H9 (cell line): ENCODE results near the gene NAALADL1. TPM values are rescaled to one million over a fixed set of nuclear protein-coding genes. Genes with fewer than 3 reads are reported as not detected.

ENCODE experiments used
- DNase-seq: peaks from one replicate; pipeline ENCODE4 v3.0.0-alpha.2; 2017
- H2AFZ ChIP-seq: one replicate; pipeline ENCODE4 v1.6.1; 2013; ENCODE audit warnings: mild to moderate bottlenecking, low read length, control low read depth, moderate library complexity
- H2AK5ac ChIP-seq: 2 replicates; pipeline ENCODE4 v1.6.1; 2013; ENCODE audit warnings: low read length, control low read depth, mixed read lengths; ENCODE audit not compliant: insufficient read length
- H2BK120ac ChIP-seq: one replicate; pipeline ENCODE4 v1.6.1; 2013; ENCODE audit warnings: low read depth, mild to moderate bottlenecking, low read length, control low read depth, inconsistent platforms; ENCODE audit not compliant: poor library complexity, severe bottlenecking
- H2BK12ac ChIP-seq: 2 replicates; pipeline ENCODE4 v1.6.1; 2013; ENCODE audit warnings: low read length, control low read depth, mixed read lengths, low read depth; ENCODE audit not compliant: insufficient read length
- H2BK15ac ChIP-seq: 2 replicates; pipeline ENCODE4 v1.6.1; 2013; ENCODE audit warnings: low read depth, low read length, control low read depth
- H2BK20ac ChIP-seq: one replicate; pipeline ENCODE4 v1.6.1; 2013; ENCODE audit warnings: low read depth, mild to moderate bottlenecking, low read length, control low read depth, inconsistent platforms; ENCODE audit not compliant: poor library complexity, severe bottlenecking
- H2BK5ac ChIP-seq: 2 replicates; pipeline ENCODE4 v1.6.1; 2013; ENCODE audit warnings: low read length, control low read depth, mixed read lengths; ENCODE audit not compliant: insufficient read length
- H3K14ac ChIP-seq: 2 replicates; pipeline ENCODE4 v1.6.1; 2013; ENCODE audit warnings: low read length, control low read depth; ENCODE audit not compliant: insufficient read depth
- H3K18ac ChIP-seq: 2 replicates; pipeline ENCODE4 v1.6.1; 2013; ENCODE audit warnings: low read depth, mild to moderate bottlenecking, mixed read lengths, low read length, control low read depth; ENCODE audit not compliant: insufficient read length
- H3K23ac ChIP-seq: 2 replicates; pipeline ENCODE4 v1.6.1; 2013; ENCODE audit warnings: low read length, control low read depth, mixed read lengths, low read depth; ENCODE audit not compliant: insufficient read length
- H3K23me2 ChIP-seq: 2 replicates; pipeline ENCODE4 v1.6.1; 2013; ENCODE audit warnings: low read depth, mild to moderate bottlenecking, mixed read lengths, low read length, control low read depth; ENCODE audit not compliant: insufficient read length, poor library complexity, severe bottlenecking
- H3K27ac ChIP-seq: 2 replicates; pipeline ENCODE4 v1.5.1; 2013; ENCODE audit warnings: low read length, control low read depth, mixed read lengths, low read depth; ENCODE audit not compliant: insufficient read length
- H3K27me3 ChIP-seq: 2 replicates; pipeline ENCODE4 v1.6.1; 2013; ENCODE audit warnings: low read length, control low read depth, inconsistent platforms; ENCODE audit not compliant: insufficient read depth
- H3K4ac ChIP-seq: 2 replicates; pipeline ENCODE4 v1.6.1; 2013; ENCODE audit warnings: low read depth, mild to moderate bottlenecking, control low read depth, inconsistent platforms, low read length, moderate library complexity
- H3K4me1 ChIP-seq: 2 replicates; pipeline ENCODE4 v1.6.1; 2013; ENCODE audit warnings: low read length, control low read depth, inconsistent platforms; ENCODE audit not compliant: insufficient read depth
- H3K4me2 ChIP-seq: 2 replicates; pipeline ENCODE4 v1.6.1; 2013; ENCODE audit warnings: low read length, control low read depth, mixed read lengths; ENCODE audit not compliant: insufficient read length, insufficient read depth
- H3K56ac ChIP-seq: 2 replicates; pipeline ENCODE4 v1.6.1; 2013; ENCODE audit warnings: low read depth, mild to moderate bottlenecking, mixed read lengths, low read length, control low read depth; ENCODE audit not compliant: insufficient read length
- H3K79me1 ChIP-seq: 2 replicates; pipeline ENCODE4 v1.6.1; 2013; ENCODE audit warnings: low read depth, mild to moderate bottlenecking, moderate library complexity, low read length, control low read depth, inconsistent platforms; ENCODE audit not compliant: insufficient read depth, poor library complexity, severe bottlenecking
- H3K79me2 ChIP-seq: 2 replicates; pipeline ENCODE4 v1.6.1; 2013; ENCODE audit warnings: low read length, control low read depth, inconsistent platforms; ENCODE audit not compliant: insufficient read depth
- H3K9ac ChIP-seq: 2 replicates; pipeline ENCODE4 v1.6.1; 2013; ENCODE audit warnings: low read length, control low read depth, mixed read lengths; ENCODE audit not compliant: insufficient read length; ENCODE audit errors: extremely low read depth
- H3K9me3 ChIP-seq: one replicate; pipeline ENCODE4 v1.6.1; 2013; ENCODE audit warnings: low read depth, low read length, inconsistent platforms; ENCODE audit not compliant: control insufficient read depth
- H3T11ph ChIP-seq: one replicate; pipeline ENCODE4 v1.6.1; 2013; ENCODE audit warnings: mild to moderate bottlenecking, low read length, control low read depth, inconsistent platforms
- H4K20me1 ChIP-seq: one replicate; pipeline ENCODE4 v1.6.1; 2013; ENCODE audit not compliant: control insufficient read depth, insufficient read length, insufficient read depth
- H4K5ac ChIP-seq: 2 replicates; pipeline ENCODE4 v1.6.1; 2013; ENCODE audit warnings: low read depth, mild to moderate bottlenecking, mixed read lengths, low read length, control low read depth; ENCODE audit not compliant: insufficient read length
- H4K8ac ChIP-seq: replicated peaks from 2 replicates; pipeline ENCODE4 v1.6.1; 2013; ENCODE audit warnings: low read length, control low read depth, mixed read lengths, low read depth; ENCODE audit not compliant: insufficient read length
- H4K91ac ChIP-seq: 2 replicates; pipeline ENCODE4 v1.6.1; 2013; ENCODE audit warnings: low read depth, mild to moderate bottlenecking, moderate library complexity, mixed read lengths, low read length, control low read depth; ENCODE audit not compliant: insufficient read length
- H3K27ac Mint-ChIP-seq, 3 experiments: 2 replicates in 2 of 3; 3 replicates in 1 of 3; pipeline ENCODE4 v1.8.0; 2020 to 2021; ENCODE audit warnings: mixed read lengths in 3 of 3, mild to moderate bottlenecking in 1 of 3, moderate library complexity in 1 of 3
- H3K27me3 Mint-ChIP-seq: 2 replicates; pipeline ENCODE4 v1.8.0; 2021; ENCODE audit warnings: low read depth, mild to moderate bottlenecking, moderate library complexity, mixed read lengths
- H3K36me3 Mint-ChIP-seq, 3 experiments: 2 replicates in 2 of 3; 3 replicates in 1 of 3; pipeline ENCODE4 v1.8.0; 2020 to 2021; ENCODE audit warnings: low read depth in 3 of 3, mixed read lengths in 3 of 3; ENCODE audit not compliant: insufficient read depth in 1 of 3
- H3K4me1 Mint-ChIP-seq, 2 experiments: 2 replicates each; pipeline ENCODE4 v1.8.0; 2020; ENCODE audit warnings: mixed read lengths in 2 of 2
- H3K4me3 Mint-ChIP-seq, 2 experiments: 2 replicates in 1 of 2; 3 replicates in 1 of 2; pipeline ENCODE4 v1.8.0; 2020 to 2021; ENCODE audit warnings: mild to moderate bottlenecking in 2 of 2, mixed read lengths in 2 of 2, moderate library complexity in 1 of 2
- H3K9me3 Mint-ChIP-seq, 2 experiments: 2 replicates in 1 of 2; 3 replicates in 1 of 2; pipeline ENCODE4 v1.8.0; 2020; ENCODE audit warnings: mild to moderate bottlenecking in 2 of 2, mixed read lengths in 2 of 2, moderate library complexity in 1 of 2
- WGBS: extraction: QIAGEN DNeasy Blood & Tissue Kit; methylation state at CpG from one replicate; pipeline ENCODE4 v1.1.7; 2013; ENCODE audit warnings: missing lambda C conversion rate, low lambda C conversion rate, mixed read lengths; ENCODE audit not compliant: insufficient read length; ENCODE audit errors: extremely low coverage; 5-methylcytosine and 5-hydroxymethylcytosine counted together
- total RNA-seq: library from RNA; stranded (reverse); gene quantifications from 2 replicates; pipeline ENCODE4 v1.2.1, GENCODE V29; 2021
- TF ChIP-seq, protein P1 (sequence below): fragments of 200-600 bp; sonication (generic); conservative IDR thresholded peaks from 3 replicates; pipeline ENCODE4 v1.8.0; 2021; ENCODE audit warnings: antibody characterized with exemption, mild to moderate bottlenecking

The NAALADL1 gene
- total RNA-seq, 1 experiment from 2014 or later: 1.0 TPM

DNA sequence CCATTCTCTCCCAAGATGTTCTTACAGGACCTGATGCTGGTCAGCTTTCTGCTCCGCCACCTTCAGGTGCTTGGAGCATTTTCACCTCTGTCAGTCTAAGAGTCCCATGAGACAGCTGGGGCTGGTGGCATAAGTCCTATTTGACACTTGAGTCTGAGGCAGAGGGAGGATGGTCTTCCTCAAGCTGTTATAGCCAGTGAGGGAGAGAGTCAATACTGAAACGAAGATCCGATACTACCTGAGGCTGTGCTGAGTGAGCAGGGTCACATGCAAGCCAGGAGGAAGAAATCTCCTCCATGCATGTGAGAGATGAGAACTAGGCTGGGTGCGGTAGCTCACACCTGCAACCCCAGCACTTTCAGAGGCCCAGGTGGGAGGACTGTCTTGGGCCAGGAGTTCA, 31.3 kb upstream of the NAALADL1 start:
- Histone ChIP-seq H3T11ph (no peak overlapping the region), H4K20me1 (peaks cover 3% of the 10 kb centered on the region), H2BK15ac (no peak overlapping the region), H4K91ac (no peak overlapping the region), H3K27me3 (no peaks in the 10 kb centered on the region), H3K4me1 (no peaks in the 10 kb centered on the region), H3K4me2 (no peak overlapping the region), H3K4ac (no peak overlapping the region), H3K56ac (no peak overlapping the region), H3K9ac (no peak overlapping the region), H3K14ac (no peak overlapping the region), H3K18ac (no peak overlapping the region), H4K5ac (no peak overlapping the region), H2AFZ (no peak overlapping the region), H3K23me2 (peaks cover 3% of the 10 kb centered on the region), H3K23ac (no peak overlapping the region), H2BK20ac (no peak overlapping the region), H2BK12ac (no peak overlapping the region), H2AK5ac (no peak overlapping the region), H2BK120ac (no peak overlapping the region), H3K27ac (no peak overlapping the region), H4K8ac (no peak overlapping the region), H2BK5ac (no peak overlapping the region), H3K79me2 (no peaks in the 10 kb centered on the region), H3K79me1 (no peaks in the 10 kb centered on the region), H3K9me3 (no peaks in the 10 kb centered on the region)
- WGBS: no CpG with 5 or more reads among the region's 4 CpGs
- Mint-ChIP-seq H3K9me3 (no peaks in the 10 kb centered on the region), H3K27me3 (no peaks in the 10 kb centered on the region), H3K4me1 (peaks cover 5 to 7% of the 10 kb centered on the region in 2 experiments; a peak in 3 of 4 replicates), H3K4me3 (no peak overlapping the region), H3K27ac (no peak overlapping the region), H3K36me3 (peaks cover 4 to 39% (median 37%) of the 10 kb centered on the region in 3 experiments)
- DNase-seq: no peak
- TF ChIP-seq, protein P1, sequence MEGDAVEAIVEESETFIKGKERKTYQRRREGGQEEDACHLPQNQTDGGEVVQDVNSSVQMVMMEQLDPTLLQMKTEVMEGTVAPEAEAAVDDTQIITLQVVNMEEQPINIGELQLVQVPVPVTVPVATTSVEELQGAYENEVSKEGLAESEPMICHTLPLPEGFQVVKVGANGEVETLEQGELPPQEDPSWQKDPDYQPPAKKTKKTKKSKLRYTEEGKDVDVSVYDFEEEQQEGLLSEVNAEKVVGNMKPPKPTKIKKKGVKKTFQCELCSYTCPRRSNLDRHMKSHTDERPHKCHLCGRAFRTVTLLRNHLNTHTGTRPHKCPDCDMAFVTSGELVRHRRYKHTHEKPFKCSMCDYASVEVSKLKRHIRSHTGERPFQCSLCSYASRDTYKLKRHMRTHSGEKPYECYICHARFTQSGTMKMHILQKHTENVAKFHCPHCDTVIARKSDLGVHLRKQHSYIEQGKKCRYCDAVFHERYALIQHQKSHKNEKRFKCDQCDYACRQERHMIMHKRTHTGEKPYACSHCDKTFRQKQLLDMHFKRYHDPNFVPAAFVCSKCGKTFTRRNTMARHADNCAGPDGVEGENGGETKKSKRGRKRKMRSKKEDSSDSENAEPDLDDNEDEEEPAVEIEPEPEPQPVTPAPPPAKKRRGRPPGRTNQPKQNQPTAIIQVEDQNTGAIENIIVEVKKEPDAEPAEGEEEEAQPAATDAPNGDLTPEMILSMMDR: no peak
